ENCODE results near the gene DLK1.

The DLK1 gene

DNA sequence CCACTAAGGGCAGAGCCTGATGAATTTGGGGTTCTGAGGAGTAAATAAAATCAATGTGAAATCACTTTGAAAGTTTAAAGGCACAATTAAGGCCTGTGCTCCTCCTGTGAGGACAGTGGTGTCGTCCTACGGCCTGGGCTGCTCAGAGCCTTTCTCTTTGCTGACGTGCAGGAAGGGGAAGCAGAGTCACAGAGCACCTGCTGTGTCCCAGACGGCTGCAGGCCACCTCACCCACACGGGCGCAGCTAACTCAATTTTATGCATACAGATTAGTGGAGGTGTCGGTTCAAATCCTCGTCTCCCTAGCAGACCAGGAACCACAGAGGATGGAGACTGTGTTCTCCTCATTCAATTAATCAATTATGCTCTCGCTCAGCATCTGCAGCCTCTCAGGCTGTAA, 11.4 kb upstream of the DLK1 start:
- Mint-ChIP-seq H3K27me3 (peaks cover 71% of the 10 kb centered on the region), H3K9me3 (no peaks in the 10 kb centered on the region), H3K4me3 (no peak overlapping the region), H3K4me1 (no peaks in the 10 kb centered on the region), H3K27ac (no peak overlapping the region), H3K36me3 (no peaks in the 10 kb centered on the region)
- no peak for DNase-seq
- CTCF ChIA-PET, result no interaction called here

GRCh38 chr14:100715803-100716202, 10.9 kb upstream of the DLK1 start:
- no peak overlapping the region for H3K4me3 Mint-ChIP-seq
- H3K36me3 Mint-ChIP-seq, result no peaks in the 10 kb centered on the region
- H3K4me1 Mint-ChIP-seq, result no peaks in the 10 kb centered on the region
- peaks cover 66% of the 10 kb centered on the region for H3K27me3 Mint-ChIP-seq
- H3K27ac Mint-ChIP-seq, result no peak overlapping the region
- H3K9me3 Mint-ChIP-seq, result no peaks in the 10 kb centered on the region
- no peak for DNase-seq
- CTCF ChIA-PET, result no interaction called here

GRCh38 chr14:100717386-100717785, 9.3 kb upstream of the DLK1 start:
- Mint-ChIP-seq H3K27me3 (peaks cover 59% of the 10 kb centered on the region), H3K36me3 (no peaks in the 10 kb centered on the region), H3K4me1 (no peaks in the 10 kb centered on the region), H3K4me3 (no peak overlapping the region), H3K9me3 (no peaks in the 10 kb centered on the region), H3K27ac (no peak overlapping the region)
- DNase-seq, result no peak
- CTCF ChIA-PET, result no interaction called here

DNA sequence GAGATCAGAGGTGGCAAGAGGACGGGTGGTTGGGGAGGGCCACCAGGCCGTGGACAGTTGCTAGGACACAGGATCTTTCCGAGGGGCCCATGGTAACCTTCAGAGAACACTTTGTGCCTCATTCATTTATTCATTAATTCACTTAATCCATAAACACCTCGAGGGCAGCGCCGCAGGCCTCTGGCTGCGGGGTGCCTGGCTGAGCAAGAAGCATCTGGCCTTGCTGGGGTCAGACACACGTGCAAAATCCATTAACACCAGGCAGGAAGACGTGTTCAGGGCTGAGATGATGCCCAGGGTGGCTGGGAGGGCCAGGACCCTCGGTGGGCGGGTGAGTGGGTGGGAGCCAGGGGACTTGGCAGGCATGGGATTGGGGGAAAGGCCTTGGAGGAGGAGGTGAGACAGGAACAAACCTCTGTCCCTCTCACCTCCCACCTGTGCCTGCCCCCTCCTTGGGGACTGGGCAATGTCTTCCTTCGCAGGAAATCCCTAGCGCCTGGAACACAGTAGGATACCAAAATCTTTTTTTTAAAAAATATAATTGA, 6.6 kb upstream of the DLK1 start:
- no peak overlapping the region for H3K27ac Mint-ChIP-seq
- no peak overlapping the region for H3K4me3 Mint-ChIP-seq
- peaks cover 50% of the 10 kb centered on the region for H3K27me3 Mint-ChIP-seq
- no peaks in the 10 kb centered on the region for H3K4me1 Mint-ChIP-seq
- H3K36me3 Mint-ChIP-seq, result no peaks in the 10 kb centered on the region
- DNase-seq, result no peak
- CTCF ChIA-PET, result interaction anchor here (0.7 kb wide), 1 partner anchor 337 kb away, joined by 3 read pairs; no protein-coding TSS in a partner anchor
- no peaks in the 10 kb centered on the region for H3K9me3 Mint-ChIP-seq

- Mint-ChIP-seq H3K4me3 (no peak overlapping the region), H3K9me3 (no peaks in the 10 kb centered on the region), H3K27ac (no peak overlapping the region), H3K36me3 (no peaks in the 10 kb centered on the region), H3K4me1 (no peaks in the 10 kb centered on the region), H3K27me3 (peaks cover 58% of the 10 kb centered on the region)
- DNase-seq, result no peak
- CTCF ChIA-PET, result no interaction called here
Observed at GRCh38 chr14:100721568-100721967, 5.1 kb upstream of the DLK1 start.

- H3K36me3 Mint-ChIP-seq, result no peaks in the 10 kb centered on the region
- H3K4me1 Mint-ChIP-seq, result no peaks in the 10 kb centered on the region
- H3K27ac Mint-ChIP-seq, result no peak overlapping the region
- CTCF ChIA-PET, result no interaction called here
- H3K9me3 Mint-ChIP-seq, result no peaks in the 10 kb centered on the region
- DNase-seq, result no peak
- H3K27me3 Mint-ChIP-seq, result peaks cover 57% of the 10 kb centered on the region
- no peak overlapping the region for H3K4me3 Mint-ChIP-seq
Observed at GRCh38 chr14:100722367-100722766, 4.3 kb upstream of the DLK1 start.

DNA sequence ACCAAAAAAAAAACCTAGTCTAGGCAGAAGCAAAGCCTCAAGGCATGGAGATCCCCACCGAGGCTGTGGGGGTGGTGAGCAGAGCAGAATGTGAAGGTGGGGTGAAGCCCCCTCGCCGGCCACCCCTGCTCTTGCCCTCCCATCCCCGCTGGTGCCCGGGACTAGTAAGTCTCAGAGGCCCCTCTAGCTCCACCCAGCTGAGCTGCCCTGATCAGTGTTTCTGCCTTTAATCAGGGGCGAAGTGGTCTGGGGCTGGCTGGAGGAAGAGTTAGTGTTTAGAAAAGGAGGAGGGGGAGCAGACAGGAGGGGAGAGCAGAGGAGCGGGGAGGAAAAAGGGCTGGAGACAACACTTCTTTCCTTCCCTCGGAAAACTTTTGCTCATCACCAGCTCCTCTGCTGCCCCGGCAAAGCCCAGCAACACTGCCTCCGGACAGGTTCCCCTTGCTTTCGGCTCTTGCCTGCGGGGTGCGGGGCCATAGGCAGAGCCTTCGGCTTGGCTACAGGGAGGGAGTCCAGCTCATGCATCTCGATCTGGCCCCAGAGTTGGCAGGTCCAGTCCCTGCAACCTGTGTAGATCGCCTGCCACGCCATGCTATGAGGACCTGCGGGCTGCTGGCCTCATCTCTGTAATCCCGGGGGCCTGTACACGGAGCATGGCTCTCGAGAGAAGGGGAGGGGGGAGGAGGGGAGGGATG, 3.4 kb upstream of the DLK1 start:
- Mint-ChIP-seq H3K27me3 (peaks cover 59% of the 10 kb centered on the region), H3K36me3 (no peaks in the 10 kb centered on the region)
- CTCF ChIA-PET, result no interaction called here

GRCh38 chr14:100723830-100724437, 2.8 kb upstream of the DLK1 start:
- Mint-ChIP-seq H3K9me3 (no peaks in the 10 kb centered on the region), H3K27ac (no peak overlapping the region), H3K36me3 (no peaks in the 10 kb centered on the region), H3K4me3 (no peak overlapping the region), H3K4me1 (no peaks in the 10 kb centered on the region), H3K27me3 (peaks cover 59% of the 10 kb centered on the region)
- CTCF ChIA-PET, result no interaction called here
- no peak for DNase-seq

More for the DNA sequence above, 3.4 kb upstream of the DLK1 start:
- no peak for DNase-seq
- Mint-ChIP-seq H3K27ac (no peak overlapping the region), H3K9me3 (no peaks in the 10 kb centered on the region), H3K4me3 (no peak overlapping the region), H3K4me1 (no peaks in the 10 kb centered on the region)

DNA sequence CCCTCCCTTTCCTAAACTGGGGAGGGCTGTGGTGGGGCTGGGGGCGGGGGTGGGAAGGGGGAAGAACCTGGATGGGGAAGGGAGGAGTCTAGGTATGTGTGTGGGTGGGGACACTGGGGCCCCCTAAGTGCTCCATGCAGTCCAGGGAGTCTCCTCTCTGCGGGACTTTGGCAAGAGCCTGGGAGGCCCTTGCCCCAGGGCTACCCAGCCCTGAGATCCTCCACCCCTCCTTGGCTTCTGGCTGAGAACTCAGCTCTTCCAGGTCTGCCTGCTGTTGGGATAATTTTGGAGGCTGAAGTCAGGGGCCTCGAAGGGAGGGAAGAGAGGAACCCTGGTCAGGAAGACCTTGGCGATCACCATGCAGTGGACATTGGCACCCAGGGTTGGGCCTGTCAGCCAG, 2.2 kb upstream of the DLK1 start:
- Mint-ChIP-seq H3K9me3 (no peaks in the 10 kb centered on the region), H3K27me3 (peaks cover 59% of the 10 kb centered on the region), H3K27ac (no peak overlapping the region), H3K4me1 (no peaks in the 10 kb centered on the region), H3K4me3 (no peak overlapping the region), H3K36me3 (no peaks in the 10 kb centered on the region)
- DNase-seq, result no peak
- CTCF ChIA-PET, result no interaction called here

DNA sequence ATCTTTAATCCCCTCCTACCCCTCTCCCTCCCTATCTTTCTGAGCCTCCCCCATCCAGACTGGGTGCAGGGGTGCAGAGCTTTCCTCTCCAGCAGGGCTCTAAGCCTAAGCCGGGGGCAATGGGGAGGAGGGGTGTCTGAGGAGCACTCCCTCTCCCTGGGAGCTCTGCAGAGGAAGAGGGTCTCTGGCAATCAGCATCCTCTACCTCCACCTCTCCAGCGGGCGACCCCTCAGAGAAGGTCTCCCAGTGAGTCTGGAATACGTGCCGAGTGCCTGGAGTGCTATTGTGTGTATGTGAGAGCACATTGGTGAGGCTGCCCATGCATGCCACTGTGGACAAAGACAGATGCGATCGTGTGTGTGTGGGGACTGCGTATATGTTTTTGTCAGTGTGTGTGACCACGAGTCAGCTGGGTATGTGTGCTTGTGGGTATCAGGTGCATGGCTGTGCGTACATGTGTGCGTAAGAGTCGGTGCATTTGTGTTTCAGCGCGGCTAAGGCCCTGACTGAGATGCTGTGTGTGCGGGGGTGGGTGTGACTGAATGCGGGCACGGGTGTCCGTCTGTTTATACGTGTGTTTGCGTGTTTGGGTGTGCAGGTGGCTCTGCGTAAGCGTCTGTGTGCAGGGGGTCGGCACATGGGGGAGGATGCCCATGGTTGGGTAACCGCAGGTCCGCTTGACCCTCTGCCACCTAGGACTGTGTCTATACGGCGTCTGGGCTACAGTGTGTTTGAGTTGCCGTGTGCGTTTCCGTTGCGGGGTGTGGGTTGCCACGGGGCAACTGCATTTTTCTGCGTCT, 905 bp upstream of the DLK1 start:
- DNase-seq, result no peak
- Mint-ChIP-seq H3K27me3 (peaks cover 67% of the 10 kb centered on the region), H3K27ac (no peak overlapping the region), H3K9me3 (no peaks in the 10 kb centered on the region), H3K4me3 (no peak overlapping the region), H3K4me1 (no peaks in the 10 kb centered on the region), H3K36me3 (no peaks in the 10 kb centered on the region)
- CTCF ChIA-PET, result no interaction called here

DNA sequence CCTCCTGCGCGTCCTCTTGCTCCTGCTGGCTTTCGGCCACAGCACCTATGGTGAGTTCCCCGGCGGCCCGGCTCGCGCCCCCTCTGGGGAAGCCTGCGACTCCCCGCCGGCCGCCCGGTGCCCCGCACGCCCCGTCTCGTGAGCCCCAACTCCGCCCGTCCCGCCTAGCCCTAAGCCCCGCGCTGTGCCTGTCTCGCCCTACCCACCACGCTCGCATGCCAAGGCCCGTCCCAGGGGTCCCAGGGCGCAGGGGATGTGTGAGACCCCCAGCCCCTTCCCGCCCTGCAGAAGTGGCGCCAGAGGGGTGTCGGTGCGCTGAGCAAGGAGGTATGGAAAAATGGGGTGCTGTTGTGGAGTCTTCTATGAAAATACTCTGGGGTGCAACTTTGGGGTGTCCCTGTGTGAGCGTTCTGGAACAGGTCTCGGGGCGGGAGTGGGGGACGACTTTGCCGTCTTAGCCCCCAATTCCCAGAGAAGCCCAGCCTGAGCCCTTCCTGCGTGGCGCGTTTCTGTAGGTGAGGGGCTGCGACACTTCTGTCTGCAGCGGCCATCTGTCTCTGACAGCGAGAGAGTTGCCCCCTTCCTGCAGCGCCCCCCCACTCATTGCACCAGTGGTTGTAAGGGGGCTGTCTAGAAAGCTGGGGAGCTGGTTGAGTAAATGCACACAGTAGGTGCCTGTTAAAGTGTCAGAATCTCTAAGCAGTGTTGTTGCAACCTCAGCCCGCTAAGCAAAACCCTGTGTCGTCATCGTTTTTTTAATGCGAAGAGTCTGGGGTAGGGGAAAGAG, 587 bp downstream of the DLK1 start:
- H3K4me1 Mint-ChIP-seq, result no peaks in the 10 kb centered on the region
- H3K4me3 Mint-ChIP-seq, result no peak overlapping the region
- no peaks in the 10 kb centered on the region for H3K36me3 Mint-ChIP-seq
- no peaks in the 10 kb centered on the region for H3K9me3 Mint-ChIP-seq
- CTCF ChIA-PET, result no interaction called here
- H3K27me3 Mint-ChIP-seq, result peaks cover 71% of the 10 kb centered on the region
- DNase-seq, result no peak
- no peak overlapping the region for H3K27ac Mint-ChIP-seq

DNA sequence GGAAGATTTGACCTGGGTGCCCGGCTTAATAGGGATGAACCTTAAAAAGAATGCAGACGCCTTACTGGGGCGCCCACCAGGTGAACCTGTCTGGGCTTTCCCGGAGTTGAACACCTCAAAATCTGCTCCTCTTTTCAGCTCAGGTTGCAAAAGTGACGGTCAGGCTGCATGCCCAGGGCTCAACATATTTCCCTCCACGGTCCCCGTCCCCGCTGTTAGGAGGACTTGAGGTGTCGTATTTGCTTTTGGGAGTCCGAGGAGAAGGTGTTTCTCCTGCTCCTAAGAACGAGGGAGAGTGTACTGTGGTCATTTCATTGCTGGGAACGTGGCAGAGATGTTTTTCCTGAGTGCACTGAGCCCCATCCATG, 1.2 kb downstream of the DLK1 start:
- DNase-seq, result no peak
- no peak overlapping the region for H3K27ac Mint-ChIP-seq
- H3K4me1 Mint-ChIP-seq, result no peaks in the 10 kb centered on the region
- H3K27me3 Mint-ChIP-seq, result peaks cover 71% of the 10 kb centered on the region
- CTCF ChIA-PET, result no interaction called here
- H3K4me3 Mint-ChIP-seq, result no peak overlapping the region
- no peaks in the 10 kb centered on the region for H3K36me3 Mint-ChIP-seq
- H3K9me3 Mint-ChIP-seq, result no peaks in the 10 kb centered on the region

GRCh38 chr14:100728962-100729361, 2.3 kb downstream of the DLK1 start:
- Mint-ChIP-seq H3K4me1 (no peaks in the 10 kb centered on the region), H3K4me3 (no peak overlapping the region), H3K36me3 (no peaks in the 10 kb centered on the region), H3K27me3 (peaks cover 69% of the 10 kb centered on the region), H3K27ac (no peak overlapping the region), H3K9me3 (no peaks in the 10 kb centered on the region)
- CTCF ChIA-PET, result no interaction called here
- no peak for DNase-seq

DNA sequence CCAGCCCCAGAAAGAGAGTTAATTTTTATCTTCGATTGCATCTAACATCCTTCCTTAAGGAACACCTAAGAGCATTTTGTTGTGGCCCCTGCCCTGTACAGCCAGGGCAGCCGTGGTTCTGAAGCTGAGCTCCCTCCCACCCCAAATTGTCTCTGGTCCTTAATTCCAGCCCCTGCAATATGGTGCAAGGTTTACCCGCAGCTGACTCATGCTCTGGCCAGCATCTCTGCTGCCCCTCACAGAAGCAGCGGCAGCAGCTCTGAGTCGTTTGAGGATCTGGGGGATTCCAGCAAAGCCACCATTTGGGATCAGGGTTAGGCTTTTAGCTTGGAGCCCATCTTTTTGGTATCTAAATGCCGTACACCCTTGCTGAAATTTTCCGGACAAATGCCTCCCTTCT, 3.3 kb downstream of the DLK1 start:
- no peak for DNase-seq
- Mint-ChIP-seq H3K36me3 (no peaks in the 10 kb centered on the region), H3K27me3 (peaks cover 60% of the 10 kb centered on the region), H3K4me1 (no peaks in the 10 kb centered on the region), H3K4me3 (no peak overlapping the region), H3K27ac (no peak overlapping the region), H3K9me3 (no peaks in the 10 kb centered on the region)
- CTCF ChIA-PET, result interaction anchor here (1.3 kb wide), 1 partner anchor 76 kb away, joined by 3 read pairs; no protein-coding TSS in a partner anchor
